Endothelial cell of umbilical vein (primary cell): Measurements from ENCODE around the gene SHFL. TPM values are rescaled to one million over a fixed set of nuclear protein-coding genes. Genes with fewer than 3 reads are reported as not detected.

Source experiments
- BruUV-seq: library from RNA; stranded (reverse); fragments of 400-500 nt; replicated peaks from 2 replicates; lab custom pipeline; 2021; lab: Mats Ljungman, UMichigan
- CTCF ChIA-PET: fragments of 300-600, 350-600 bp; sonication (Branson Sonifier 250); formaldehyde crosslinking; loops from one replicate; lab custom pipeline; 2021; ENCODE audit warnings: antibody characterized with exemption, inconsistent platforms; lab: Charles Lee
- POLR2A ChIA-PET: fragments of 300-600, 350-600 bp; sonication (Branson Sonifier 250); formaldehyde crosslinking; loops from one replicate; lab custom pipeline; 2021; ENCODE audit warnings: antibody characterized with exemption, inconsistent platforms; lab: Charles Lee
- DNase-seq: peaks from one replicate; pipeline ENCODE4 v3.0.0-alpha.2; 2011; ENCODE audit warnings: low read depth, low spot score
- FAIRE-seq: peaks from 2 replicates; lab custom pipeline; 2011; peaks lifted over from hg19 to GRCh38; lab: Jason Lieb, UNC
- H2AFZ ChIP-seq: 2 replicates; pipeline ENCODE4 v1.6.0; 2012; ENCODE audit warnings: low read depth, low read length, control low read depth, inconsistent platforms
- H3K27ac ChIP-seq: 2 replicates; pipeline ENCODE4 v1.5.1; 2011; ENCODE audit warnings: low read depth, mild to moderate bottlenecking, control low read depth, low read length, moderate library complexity; ENCODE audit not compliant: insufficient read depth
- H3K27me3 ChIP-seq, 2 experiments: 2 replicates each; pipeline versions ENCODE4 v1.6.0 to v1.6.1; 2011; ENCODE audit warnings: low read length in 2 of 2, mixed read lengths in 1 of 2; ENCODE audit not compliant: control insufficient read depth in 2 of 2, insufficient read depth in 2 of 2
- H3K36me3 ChIP-seq, 2 experiments: 2 replicates in 1 of 2; 3 replicates in 1 of 2; pipeline ENCODE4 v1.5.1; 2011; ENCODE audit warnings: low read length in 2 of 2, mild to moderate bottlenecking in 1 of 2, moderate library complexity in 1 of 2; ENCODE audit not compliant: control insufficient read depth in 2 of 2, insufficient read depth in 2 of 2; ENCODE audit errors: extremely low read depth in 1 of 2
- H3K4me1 ChIP-seq: 3 replicates; pipeline ENCODE4 v1.5.1; 2011; ENCODE audit warnings: mild to moderate bottlenecking, low read length; ENCODE audit not compliant: control insufficient read depth, insufficient read depth; ENCODE audit errors: extremely low read depth
- H3K4me2 ChIP-seq: 2 replicates; pipeline ENCODE4 v1.6.1; 2011; ENCODE audit warnings: low read length, control low read depth, mixed read lengths; ENCODE audit not compliant: insufficient read depth
- H3K4me3 ChIP-seq, 3 experiments: fragments of 200-600 bp in 1 of 3; sonication (generic), shearing (Covaris generic) in 1 of 3; replicated peaks in 1 of 3; 2 replicates each; pipeline ENCODE4 v1.5.1; 2011 to 2016; ENCODE audit warnings: control low read depth in 3 of 3, low read length in 3 of 3, mild to moderate bottlenecking in 2 of 3, inconsistent platforms in 1 of 3, low read depth in 1 of 3, moderate library complexity in 1 of 3; ENCODE audit not compliant: insufficient read depth in 1 of 3
- H3K79me2 ChIP-seq: 2 replicates; pipeline ENCODE4 v1.6.0; 2012; ENCODE audit warnings: low read length, inconsistent platforms; ENCODE audit not compliant: control insufficient read depth, insufficient read depth
- H3K9ac ChIP-seq: replicated peaks from 2 replicates; pipeline ENCODE3; 2011; ENCODE audit warnings: low read length, control low read depth; ENCODE audit not compliant: insufficient read depth; ENCODE audit errors: extremely low read depth
- H3K9me1 ChIP-seq: replicated peaks from 3 replicates; pipeline ENCODE4 v1.6.0; 2011; ENCODE audit warnings: mild to moderate bottlenecking, low read length; ENCODE audit not compliant: control insufficient read depth, insufficient read depth; ENCODE audit errors: extremely low read depth
- H3K9me3 ChIP-seq: replicated peaks from 2 replicates; pipeline ENCODE4 v1.5.1; 2012; ENCODE audit warnings: low read length, inconsistent platforms; ENCODE audit not compliant: control insufficient read depth, insufficient read depth
- H4K20me1 ChIP-seq: replicated peaks from 2 replicates; pipeline ENCODE3; 2011; ENCODE audit warnings: mild to moderate bottlenecking, low read length; ENCODE audit not compliant: control insufficient read depth, insufficient read depth; ENCODE audit errors: extremely low read depth
- CTCF ChIP-seq, 2 donors: IDR thresholded peaks; 1 replicate in 1 of 2; 2 replicates in 1 of 2; pipeline ENCODE4 v1.5.1; 2011; ENCODE audit warnings: low read length in 2 of 2, mild to moderate bottlenecking in 2 of 2, moderate library complexity in 2 of 2, control low read depth in 1 of 2, inconsistent platforms in 1 of 2, low read depth in 1 of 2; ENCODE audit not compliant: insufficient read depth in 1 of 2; ENCODE audit errors: extremely low read depth in 1 of 2
- EZH2 ChIP-seq: IDR thresholded peaks from 2 replicates; pipeline ENCODE4 v1.6.1; 2012; ENCODE audit warnings: borderline replicate concordance, low read depth, mild to moderate bottlenecking, moderate library complexity, low read length, inconsistent platforms; ENCODE audit not compliant: severe bottlenecking
- FOS ChIP-seq: IDR thresholded peaks from 2 replicates; pipeline ENCODE4 v1.6.1; 2011; ENCODE audit warnings: mild to moderate bottlenecking, low read length, moderate library complexity, borderline replicate concordance; ENCODE audit not compliant: insufficient read depth
- GATA2 ChIP-seq: IDR thresholded peaks from 2 replicates; pipeline ENCODE4 v1.7.0; 2011; ENCODE audit warnings: low read depth, mild to moderate bottlenecking, moderate library complexity, mixed read lengths, low read length; ENCODE audit not compliant: insufficient read length, insufficient read depth
- JUN ChIP-seq: IDR thresholded peaks from 2 replicates; pipeline ENCODE4 v1.6.1; 2011; ENCODE audit warnings: borderline replicate concordance, low read depth; ENCODE audit not compliant: insufficient read length, insufficient read depth
- MAX ChIP-seq: IDR thresholded peaks from 2 replicates; pipeline ENCODE4 v1.6.1; 2011; ENCODE audit not compliant: insufficient read depth, insufficient read length
- MYC ChIP-seq: IDR thresholded peaks from one replicate; pipeline ENCODE4 v1.6.1; 2011; ENCODE audit warnings: mild to moderate bottlenecking, low read depth, low read length
- POLR2A ChIP-seq: IDR thresholded peaks from 2 replicates; pipeline ENCODE4 v1.6.1; 2012; ENCODE audit warnings: low read depth, mild to moderate bottlenecking, control low read depth, low read length
- POLR2AphosphoS5 ChIP-seq: IDR thresholded peaks from 2 replicates; pipeline ENCODE4 v1.6.1; 2012; ENCODE audit warnings: low read depth, mild to moderate bottlenecking, control low read depth, low read length, moderate library complexity; ENCODE audit not compliant: insufficient read depth
- dilution Hi-C: fragments of 300-500 bp; cut with MboI; formaldehyde crosslinking; loops from one replicate; pipeline ENCODE4 v1.15.0; 2019; ENCODE audit warnings: low sequenced_read_pairs; ENCODE audit not compliant: extremely low pct_ligation_motif_present
- intact Hi-C: fragments of 100-400 bp; cut with micrococcal nuclease; formaldehyde crosslinking; loops from one replicate; pipeline ENCODE4 v1.10.0; 2022
- polyA plus RNA-seq, 4 experiments: library from polyadenylated mRNA; depleted of rRNA in 3 of 4; stranded (reverse) in 3 of 4; unstranded in 1 of 4; fragments of >200 nt; gene quantifications; 2 replicates each; pipeline versions ENCODE4 v1.2.1 to v1.2.3, GENCODE V29; 2011 to 2012; ENCODE audit warnings: missing spikeins in 1 of 4
- total RNA-seq: library from RNA; stranded (reverse); gene quantifications from 2 replicates; pipeline ENCODE4 v1.2.3, GENCODE V29; 2021

SHFL gene
- total and polyA plus RNA-seq, 2 donors (not counting 3 experiments of a cell fraction or from before 2014, with no cell fraction given) = 34.4 to 36.9 TPM

GRCh38 chr19:10110972-10111317 lies 24.8 kb downstream of the SHFL start:
- TF ChIP-seq GATA2 = no peak
- TF ChIP-seq MYC = no peak
- TF ChIP-seq POLR2A = no peak
- no peak for TF ChIP-seq FOS
- TF ChIP-seq POLR2AphosphoS5 = no peak
- TF ChIP-seq EZH2 = no peak
- TF ChIP-seq JUN = no peak
- TF ChIP-seq CTCF (IDR thresholded peaks at IDR 0.05; ENCODE audit: extremely low read depth in 1 of 2, insufficient read depth in 1 of 2, low read depth in 1 of 2, low read length in 2 of 2) = no peak
- no peak for TF ChIP-seq MAX
- H3K9me1 ChIP-seq = no peaks in the 10 kb centered on the region
- DNase-seq = no peak
- intact Hi-C loops (no loop called here), dilution Hi-C loops (no loop called here)
- no peaks in the 10 kb centered on the region for H3K9me3 ChIP-seq
- no peak overlapping the region for H3K4me3 ChIP-seq
- no peak overlapping the region for H3K4me2 ChIP-seq
- no peaks in the 10 kb centered on the region for H3K27me3 ChIP-seq
- H3K27ac ChIP-seq = no peak overlapping the region
- BruUV-seq = no TSS peak
- H3K36me3 ChIP-seq = peaks cover 8 to 43% of the 10 kb centered on the region in 2 experiments
- no peak for FAIRE-seq
- no peak overlapping the region for H3K9ac ChIP-seq
- H4K20me1 ChIP-seq = no peaks in the 10 kb centered on the region
- ChIA-PET POLR2A (no interaction called here), CTCF (no interaction called here)
- peaks cover 9% of the 10 kb centered on the region for H3K4me1 ChIP-seq
- peaks cover 28% of the 10 kb centered on the region for H3K79me2 ChIP-seq
- H2AFZ ChIP-seq = no peak overlapping the region
